H1 (cell line): ENCODE results near the gene SCAND1. TPM values are rescaled to one million over a fixed set of nuclear protein-coding genes. Genes with fewer than 3 reads are reported as not detected.
"Not testable (repeated sequence)": the region's sequence is repeated elsewhere in the genome, so short reads cannot be mapped to it uniquely, and the experiment has no call there.

ENCODE experiments used
- CTCF ChIA-PET: fragments of 300-600 bp; sonication (Branson Sonifier 250); formaldehyde crosslinking; loops from one replicate; lab custom pipeline; 2021; ENCODE audit not compliant: partially characterized antibody; lab: Charles Lee
- POLR2A ChIA-PET: fragments of 300-600 bp; sonication (Branson Sonifier 250); formaldehyde crosslinking; loops from one replicate; lab custom pipeline; 2021; ENCODE audit warnings: inconsistent platforms; ENCODE audit not compliant: partially characterized antibody; lab: Charles Lee
- DNase-seq, 2 experiments: peaks; one replicate each; pipeline versions ENCODE4 v3.0.0 to v3.0.0-alpha.2; 2010 to 2022; ENCODE audit warnings: low spot score in 2 of 2, low read depth in 1 of 2, mixed read lengths in 1 of 2
- FAIRE-seq: peaks from 2 replicates; lab custom pipeline; 2011; peaks lifted over from hg19 to GRCh38; lab: Jason Lieb, UNC
- H2AFZ ChIP-seq: 2 replicates; pipeline ENCODE4 v1.8.1; 2012; ENCODE audit warnings: low read length, inconsistent platforms
- H2AK5ac ChIP-seq: 2 replicates; pipeline ENCODE4 v1.6.1; 2013; ENCODE audit warnings: low read depth, low read length
- H2BK120ac ChIP-seq: replicated peaks from 2 replicates; pipeline ENCODE3; 2013; ENCODE audit warnings: low read depth, low read length, inconsistent platforms
- H2BK12ac ChIP-seq: 2 replicates; pipeline ENCODE4 v1.6.1; 2013; ENCODE audit warnings: low read depth, low read length
- H2BK15ac ChIP-seq: 2 replicates; pipeline ENCODE4 v1.6.1; 2013; ENCODE audit warnings: low read length
- H2BK20ac ChIP-seq: 2 replicates; pipeline ENCODE4 v1.6.1; 2013; ENCODE audit warnings: low read length
- H2BK5ac ChIP-seq: 2 replicates; pipeline ENCODE4 v1.6.1; 2013; ENCODE audit warnings: low read depth, low read length
- H3K14ac ChIP-seq: 2 replicates; pipeline ENCODE4 v1.6.1; 2013; ENCODE audit warnings: inconsistent platforms; ENCODE audit not compliant: insufficient read length
- H3K18ac ChIP-seq: 2 replicates; pipeline ENCODE4 v1.6.1; 2013; ENCODE audit warnings: low read length; ENCODE audit errors: extremely low read depth
- H3K23ac ChIP-seq: 2 replicates; pipeline ENCODE4 v1.6.1; 2013; ENCODE audit warnings: inconsistent platforms; ENCODE audit not compliant: insufficient read length
- H3K23me2 ChIP-seq: 2 replicates; pipeline ENCODE4 v1.6.1; 2013; ENCODE audit warnings: low read depth, low read length
- H3K27ac ChIP-seq: 2 replicates; pipeline ENCODE4 v1.6.1; 2011; ENCODE audit warnings: low read depth, low read length, inconsistent platforms
- H3K27me3 ChIP-seq, 4 experiments: replicated peaks in 1 of 4; 1 replicate in 1 of 4; 2 replicates in 3 of 4; pipeline versions ENCODE4 v1.6.1 to v1.8.1; 2011 to 2013; ENCODE audit warnings: low read length in 3 of 4, mild to moderate bottlenecking in 3 of 4, inconsistent platforms in 2 of 4, mixed read lengths in 2 of 4, moderate library complexity in 1 of 4; ENCODE audit not compliant: control insufficient read depth in 3 of 4, insufficient read depth in 3 of 4; ENCODE audit errors: extremely low read depth in 1 of 4
- H3K36me3 ChIP-seq, 4 experiments: 2 replicates each; pipeline versions ENCODE4 v1.6.1 to v1.8.1; 2011 to 2013; ENCODE audit warnings: mild to moderate bottlenecking in 4 of 4, low read length in 3 of 4, moderate library complexity in 2 of 4, control low read depth in 1 of 4, inconsistent platforms in 1 of 4; ENCODE audit not compliant: insufficient read depth in 4 of 4, control insufficient read depth in 2 of 4
- H3K4ac ChIP-seq: replicated peaks from 2 replicates; pipeline ENCODE3; 2013; ENCODE audit warnings: low read length, low read depth, mixed read lengths, inconsistent platforms; ENCODE audit not compliant: insufficient read length
- H3K4me1 ChIP-seq, 4 experiments: replicated peaks in 1 of 4; 1 replicate in 1 of 4; 2 replicates in 3 of 4; pipeline versions ENCODE4 v1.6.1 to v1.8.1; 2011 to 2013; ENCODE audit warnings: low read length in 3 of 4, inconsistent platforms in 2 of 4, mixed read lengths in 1 of 4; ENCODE audit not compliant: insufficient read depth in 4 of 4, control insufficient read depth in 3 of 4
- H3K4me2 ChIP-seq, 2 experiments: 2 replicates each; pipeline versions ENCODE4 v1.6.1 to v1.8.1; 2011 to 2013; ENCODE audit warnings: low read depth in 2 of 2, low read length in 2 of 2, control low read depth in 1 of 2, inconsistent platforms in 1 of 2, mild to moderate bottlenecking in 1 of 2; ENCODE audit not compliant: insufficient read depth in 1 of 2
- H3K4me3 ChIP-seq, 4 experiments: fragments of 200-600, 300-600 bp in 1 of 4; sonication (generic), shearing (Covaris generic), sonication (Bioruptor Twin) in 1 of 4; 2 replicates each; pipeline versions ENCODE4 v1.5.1 to v1.8.1; 2011 to 2016; ENCODE audit warnings: low read length in 4 of 4, low read depth in 3 of 4, control low read depth in 2 of 4, inconsistent platforms in 2 of 4, mild to moderate bottlenecking in 2 of 4, mixed read lengths in 1 of 4, moderate library complexity in 1 of 4; ENCODE audit not compliant: insufficient read depth in 2 of 4; ENCODE audit errors: extremely low read depth in 1 of 4
- H3K56ac ChIP-seq: replicated peaks from 2 replicates; pipeline ENCODE3; 2013; ENCODE audit warnings: low read depth, mild to moderate bottlenecking, mixed read lengths, low read length, inconsistent platforms; ENCODE audit not compliant: insufficient read length
- H3K79me1 ChIP-seq: 2 replicates; pipeline ENCODE4 v1.6.1; 2013; ENCODE audit warnings: low read depth, low read length, control low read depth
- H3K79me2 ChIP-seq, 2 experiments: 2 replicates each; pipeline versions ENCODE4 v1.6.1 to v1.8.1; 2012 to 2013; ENCODE audit warnings: low read length in 2 of 2, mild to moderate bottlenecking in 2 of 2, inconsistent platforms in 1 of 2; ENCODE audit not compliant: insufficient read depth in 2 of 2, control insufficient read depth in 1 of 2
- H3K9ac ChIP-seq, 4 experiments: replicated peaks in 1 of 4; 1 replicate in 1 of 4; 2 replicates in 3 of 4; pipeline versions ENCODE4 v1.6.1 to v1.8.1; 2011 to 2013; ENCODE audit warnings: low read depth in 3 of 4, low read length in 3 of 4, control low read depth in 2 of 4, mild to moderate bottlenecking in 2 of 4, moderate library complexity in 2 of 4, inconsistent platforms in 1 of 4; ENCODE audit errors: extremely low read depth in 1 of 4
- H3K9me3 ChIP-seq, 2 experiments: 2 replicates each; pipeline versions ENCODE4 v1.6.1 to v1.8.1; 2012 to 2013; ENCODE audit warnings: mild to moderate bottlenecking in 2 of 2, moderate library complexity in 2 of 2, control low read depth in 1 of 2, inconsistent platforms in 1 of 2, low read depth in 1 of 2, low read length in 1 of 2, mixed read lengths in 1 of 2; ENCODE audit not compliant: insufficient read depth in 2 of 2
- H4K20me1 ChIP-seq, 2 experiments: replicated peaks in 1 of 2; 2 replicates each; pipeline versions ENCODE3 to v1.8.1; 2011 to 2013; ENCODE audit warnings: inconsistent platforms in 2 of 2, low read length in 2 of 2, mild to moderate bottlenecking in 1 of 2; ENCODE audit not compliant: insufficient read depth in 2 of 2, control insufficient read depth in 1 of 2
- H4K5ac ChIP-seq: 2 replicates; pipeline ENCODE4 v1.6.1; 2013; ENCODE audit warnings: low read length, low read depth, mixed read lengths, inconsistent platforms; ENCODE audit not compliant: insufficient read length
- H4K8ac ChIP-seq: 2 replicates; pipeline ENCODE4 v1.8.0; 2013; ENCODE audit warnings: mild to moderate bottlenecking, moderate library complexity, low read length, inconsistent platforms; ENCODE audit not compliant: insufficient read depth; ENCODE audit errors: extremely low read depth
- H4K91ac ChIP-seq: replicated peaks from 2 replicates; pipeline ENCODE3; 2013; ENCODE audit warnings: low read length, mixed read lengths, inconsistent platforms; ENCODE audit not compliant: insufficient read length
- WGBS, 2 experiments: shearing (Covaris generic) in 1 of 2; methylation state at CpG; one replicate each; pipeline versions ENCODE4 v1.1.6 to v1.1.7; 2013 to 2015; ENCODE audit warnings: low lambda C conversion rate in 2 of 2, mixed read lengths in 2 of 2, inconsistent platforms in 1 of 2, low coverage in 1 of 2, missing lambda C conversion rate in 1 of 2; ENCODE audit not compliant: insufficient replicate concordance in 2 of 2, insufficient coverage in 1 of 2, insufficient read length in 1 of 2; ENCODE audit errors: extremely low coverage in 1 of 2, missing lambda C conversion rate in 1 of 2; 5-methylcytosine and 5-hydroxymethylcytosine counted together
- polyA plus RNA-seq, 7 experiments: library from polyadenylated mRNA; depleted of rRNA in 3 of 7; stranded (reverse) in 5 of 7; unstranded in 2 of 7; fragments of >200 nt in 5 of 7; fragments of 200-250 nt in 2 of 7; gene quantifications; 1 replicate in 5 of 7; 2 replicates in 1 of 7; 4 replicates in 1 of 7; pipeline versions ENCODE4 v1.2.1 to v1.2.3, GENCODE V29; 2011 to 2013; ENCODE audit warnings: missing spikeins in 2 of 7, mixed read lengths in 2 of 7
- total RNA-seq: library from RNA; stranded (reverse); fragmentation: NEBNext Ultra II Directional; extraction: Animal tissue kit (Norgen Biotek cat#: 25700); gene quantifications from 2 replicates; pipeline ENCODE4 v1.2.1, GENCODE V29; 2021

The SCAND1 gene
- total and polyA plus RNA-seq, 2 of the 8 experiments (the other 6 are each of a cell fraction or from before 2014, with no cell fraction given) = 73.1 to 83.7 TPM

DNA sequence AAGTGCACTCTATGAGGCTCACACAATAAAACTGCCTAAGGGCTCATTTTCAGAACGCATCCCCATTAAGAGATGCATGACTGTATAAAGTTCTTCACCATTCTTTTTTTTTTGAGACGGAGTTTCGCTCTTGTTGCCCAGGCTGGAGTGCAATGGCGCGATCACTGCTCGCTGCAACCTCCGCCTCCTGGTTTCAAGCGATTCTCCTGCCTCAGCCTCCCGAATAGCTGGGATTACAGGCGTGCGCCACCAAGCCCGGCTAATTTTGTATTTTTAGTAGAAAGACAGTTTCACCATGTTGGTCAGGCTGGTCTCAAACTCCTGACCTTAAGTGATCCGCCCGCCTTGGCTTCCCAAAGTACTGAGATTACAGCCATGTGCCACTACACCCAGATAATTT is 2.2 kb downstream of the SCAND1 start:
- not testable (repeated sequence) for H3K27me3 ChIP-seq, FAIRE-seq, H3K4me3 ChIP-seq, H2BK15ac ChIP-seq, H2AFZ ChIP-seq, H3K56ac ChIP-seq, H4K91ac ChIP-seq, H2BK12ac ChIP-seq, H3K4me1 ChIP-seq, H3K4ac ChIP-seq, H3K14ac ChIP-seq, H3K9me3 ChIP-seq, H2BK5ac ChIP-seq, DNase-seq, H3K18ac ChIP-seq, H3K27ac ChIP-seq, H3K23me2 ChIP-seq, H4K8ac ChIP-seq, H3K79me1 ChIP-seq, H2BK20ac ChIP-seq, H4K5ac ChIP-seq, H4K20me1 ChIP-seq, H2BK120ac ChIP-seq, H2AK5ac ChIP-seq, H3K23ac ChIP-seq, H3K9ac ChIP-seq
- peak overlapping the region; percentile 74 to 95; a peak in 2 of 4 replicates for H3K4me2 ChIP-seq
- 92% methylated on average over 14 of the region's 14 CpGs; no CpG with 5 or more reads in 1 of the 2 experiments for WGBS, 2 experiments
- CTCF ChIA-PET = interaction anchor here (0.7 to 2.8 kb wide), 2 partner anchors 10 to 336 kb away, joined by 3 to 26 read pairs; no protein-coding TSS in a partner anchor
- H3K36me3 ChIP-seq = peaks cover 0 to 11% (median 3%) of the 10 kb centered on the region in 4 experiments; a peak in 3 of 8 replicates
- peaks cover 5 to 19% of the 10 kb centered on the region in 2 experiments; a peak in 2 of 4 replicates for H3K79me2 ChIP-seq
- POLR2A ChIA-PET = interaction anchor here (0.7 to 3.9 kb wide), 3 partner anchors 13 to 209 kb away, joined by 5 to 30 read pairs (median 12); partner anchors contain the start of gene RBM39
